SU-DHL-6 (cell line): ENCODE measurements around the gene ZNF467.

Experiments used
- H2AFZ ChIP-seq: fragments of 200-600 bp; sonication (generic); 2 replicates; pipeline ENCODE4 v1.6.1; 2014; ENCODE audit warnings: low read depth, mild to moderate bottlenecking, moderate library complexity, mixed read lengths, antibody characterized with exemption, low read length; ENCODE audit not compliant: severe bottlenecking
- H3F3A ChIP-seq: fragments of 200-600 bp; shearing (Covaris generic); 2 replicates; pipeline ENCODE4 v1.6.0; 2016; ENCODE audit warnings: antibody characterized with exemption, mild to moderate bottlenecking; ENCODE audit not compliant: insufficient read depth
- H3K27ac ChIP-seq: fragments of 200-600 bp; sonication (generic); 2 replicates; pipeline ENCODE4 v1.5.1; 2016; ENCODE audit warnings: low read depth, mild to moderate bottlenecking, low read length, moderate library complexity, mixed read lengths
- H3K27me3 ChIP-seq: fragments of 200-600 bp; sonication (generic), shearing (Covaris generic); 2 replicates; pipeline ENCODE4 v1.6.0; 2014; ENCODE audit warnings: mild to moderate bottlenecking, low read length
- H3K36me3 ChIP-seq: fragments of 200-600 bp; sonication (generic); 2 replicates; pipeline ENCODE4 v1.6.1; 2014; ENCODE audit warnings: mild to moderate bottlenecking, low read length, mixed read lengths
- H3K4me2 ChIP-seq: fragments of 300-600, 200-600 bp; shearing (Covaris generic), sonication (generic); 2 replicates; pipeline ENCODE4 v1.6.0; 2014; ENCODE audit warnings: low read length, low read depth, mild to moderate bottlenecking; ENCODE audit not compliant: poor library complexity, severe bottlenecking
- H3K4me3 ChIP-seq: fragments of 200-600 bp; sonication (generic); 2 replicates; pipeline ENCODE4 v1.5.1; 2014; ENCODE audit warnings: antibody characterized with exemption, low read length, mild to moderate bottlenecking, mixed read lengths; ENCODE audit not compliant: insufficient read depth, poor library complexity, severe bottlenecking
- H3K79me2 ChIP-seq: fragments of 200-600 bp; sonication (generic); 2 replicates; pipeline ENCODE4 v1.6.1; 2014; ENCODE audit warnings: mild to moderate bottlenecking, low read length, moderate library complexity; ENCODE audit not compliant: insufficient read depth
- H3K9ac ChIP-seq: fragments of 200-600 bp; sonication (generic); 2 replicates; pipeline ENCODE4 v1.7.0; 2014; ENCODE audit warnings: mild to moderate bottlenecking, low read length
- H3K9me2 ChIP-seq: fragments of 200-600 bp; sonication (generic); replicated peaks from 2 replicates; pipeline ENCODE4 v1.6.1; 2014; ENCODE audit warnings: low read length; ENCODE audit not compliant: insufficient read depth
- H3K9me3 ChIP-seq: fragments of 200-600 bp; sonication (generic); 2 replicates; pipeline ENCODE4 v1.6.1; 2014; ENCODE audit warnings: low read length, mixed read lengths; ENCODE audit not compliant: insufficient read depth
- H4K20me1 ChIP-seq: fragments of 200-600 bp; sonication (generic); 2 replicates; pipeline ENCODE4 v1.6.1; 2014; ENCODE audit warnings: low read depth, mild to moderate bottlenecking, antibody characterized with exemption, low read length, moderate library complexity, mixed read lengths
- CTCF ChIP-seq: fragments of 200-600 bp; sonication (generic); IDR thresholded peaks from one replicate; pipeline ENCODE4 v1.5.1; 2017; ENCODE audit warnings: antibody characterized with exemption, mild to moderate bottlenecking, low read length, moderate library complexity; ENCODE audit not compliant: insufficient read depth, poor library complexity, severe bottlenecking
- EZH2phosphoT487 ChIP-seq: fragments of 200-600 bp; sonication (generic), shearing (Covaris generic); conservative IDR thresholded peaks from 2 replicates; pipeline ENCODE4 v1.6.1; 2018; ENCODE audit warnings: mild to moderate bottlenecking, antibody characterized with exemption, low read length, moderate library complexity, mixed read lengths

The ZNF467 gene

GRCh38 chr7:149788300-149788851 is 15.0 kb upstream of the ZNF467 start:
- Histone ChIP-seq H3K4me2 (no peak overlapping the region), H3F3A (no peaks in the 10 kb centered on the region), H3K27me3 (no peaks in the 10 kb centered on the region), H4K20me1 (no peaks in the 10 kb centered on the region), H3K9me2 (no peaks in the 10 kb centered on the region), H2AFZ (no peak overlapping the region), H3K79me2 (no peaks in the 10 kb centered on the region), H3K36me3 (no peaks in the 10 kb centered on the region), H3K9me3 (no peaks in the 10 kb centered on the region), H3K9ac (no peak overlapping the region), H3K4me3 (no peak overlapping the region), H3K27ac (no peak overlapping the region)
- TF ChIP-seq CTCF (no peak), EZH2phosphoT487 (no peak)

DNA sequence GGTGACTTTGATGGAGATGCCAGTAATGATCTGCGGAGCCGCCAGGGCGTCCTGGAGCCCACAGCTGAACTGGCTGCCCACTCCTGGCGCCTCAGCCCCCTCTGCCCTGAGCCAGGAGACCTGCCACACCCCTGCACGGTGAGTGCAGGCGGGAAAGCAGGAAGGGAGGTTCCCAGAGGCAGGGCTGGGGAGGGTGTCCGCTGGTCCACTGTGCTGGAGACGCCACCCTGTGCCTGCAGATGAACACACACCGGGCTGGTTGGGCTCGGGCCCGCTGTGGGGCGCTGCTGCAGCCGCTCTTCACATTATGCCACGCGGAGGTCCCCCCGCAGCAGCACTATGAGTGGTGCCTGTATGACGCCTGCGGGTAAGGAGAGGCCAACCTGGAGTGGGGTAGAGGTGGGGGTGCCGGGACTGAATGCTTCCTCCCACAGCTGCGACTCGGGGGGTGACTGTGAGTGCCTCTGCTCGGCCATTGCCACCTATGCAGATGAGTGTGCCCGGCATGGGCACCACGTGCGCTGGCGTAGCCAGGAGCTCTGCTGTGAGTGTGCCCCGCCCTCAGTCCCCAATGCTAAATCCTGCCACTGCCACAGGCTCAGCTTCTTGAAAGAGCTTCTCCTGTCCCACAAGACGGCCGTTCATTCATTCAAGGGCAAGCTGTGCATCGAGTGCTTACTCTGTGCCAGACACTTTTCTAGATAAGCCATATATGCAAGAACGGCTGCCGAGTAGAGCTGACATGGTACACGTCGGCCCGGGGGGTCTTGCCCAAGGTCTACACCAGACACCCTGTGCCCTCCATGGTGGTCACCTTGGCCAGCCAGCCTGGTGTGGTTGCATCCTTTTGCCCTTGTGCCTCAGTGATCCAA is 14.3 kb upstream of the ZNF467 start:
- H3K9me3 ChIP-seq, result no peaks in the 10 kb centered on the region
- no peak overlapping the region for H2AFZ ChIP-seq
- no peak overlapping the region for H3K4me3 ChIP-seq
- no peaks in the 10 kb centered on the region for H3K27me3 ChIP-seq
- no peaks in the 10 kb centered on the region for H3F3A ChIP-seq
- H3K4me2 ChIP-seq, result no peak overlapping the region
- H3K36me3 ChIP-seq, result no peaks in the 10 kb centered on the region
- H3K9me2 ChIP-seq, result no peaks in the 10 kb centered on the region
- no peaks in the 10 kb centered on the region for H4K20me1 ChIP-seq
- H3K27ac ChIP-seq, result no peak overlapping the region
- TF ChIP-seq CTCF (no peak), EZH2phosphoT487 (no peak)
- H3K9ac ChIP-seq, result no peak overlapping the region
- no peaks in the 10 kb centered on the region for H3K79me2 ChIP-seq

- no peaks in the 10 kb centered on the region for H3F3A ChIP-seq
- no peaks in the 10 kb centered on the region for H3K9me3 ChIP-seq
- no peak for TF ChIP-seq EZH2phosphoT487
- TF ChIP-seq CTCF, result no peak
- no peak overlapping the region for H2AFZ ChIP-seq
- H3K9me2 ChIP-seq, result no peaks in the 10 kb centered on the region
- H3K79me2 ChIP-seq, result no peaks in the 10 kb centered on the region
- H3K4me2 ChIP-seq, result no peak overlapping the region
- no peak overlapping the region for H3K4me3 ChIP-seq
- H3K36me3 ChIP-seq, result no peaks in the 10 kb centered on the region
- H3K27me3 ChIP-seq, result no peaks in the 10 kb centered on the region
- no peak overlapping the region for H3K9ac ChIP-seq
- no peaks in the 10 kb centered on the region for H4K20me1 ChIP-seq
- no peak overlapping the region for H3K27ac ChIP-seq
These were observed 12.6 kb upstream of the ZNF467 start for GRCh38 chr7:149785983-149786382.
